ENCODE results near the gene ROR1. TPM values are rescaled to one million over a fixed set of nuclear protein-coding genes. Genes with fewer than 3 reads are reported as not detected.

Gene ROR1
- total and polyA plus RNA-seq, 2 of the 4 experiments (the other 2 are of a cell fraction), result 4.4 to 10.0 TPM

- H3K4ac ChIP-seq (ENCODE audit: low read depth, low read length), result no peak overlapping the region
- H3K4me1 ChIP-seq (ENCODE audit: control insufficient read depth, insufficient read depth, low read length), result peaks cover 5% of the 10 kb centered on the region
- no peak for ATAC-seq (ENCODE audit: low read depth)
- no peak overlapping the region for H2BK15ac ChIP-seq (ENCODE audit: low read depth, low read length)
- H2AK9ac ChIP-seq (replicated peaks; ENCODE audit: low read depth, low read length, poor library complexity), result no peak overlapping the region
- H2AFZ ChIP-seq (replicated peaks; ENCODE audit: low read length, poor library complexity), result no peak overlapping the region
- no peak overlapping the region for H3K56ac ChIP-seq (ENCODE audit: extremely low read depth, insufficient read depth, low read length)
- POLR2A ChIA-PET (ENCODE audit: unreplicated experiment), result no interaction called here
- CTCF ChIA-PET, result interaction anchor here (1.3 kb wide), 1 partner anchor 8 kb away, joined by 4 read pairs; no protein-coding TSS in a partner anchor
- H2BK120ac ChIP-seq (ENCODE audit: low read depth, low read length), result no peak overlapping the region
- DNase-seq, result no peak
- intact Hi-C loops (cut with micrococcal nuclease), result no loop called here
- no CpG with 5 or more reads among the region's 1 CpG for WGBS, 2 experiments (ENCODE audit: extremely low coverage in 2 of 2, insufficient read length in 1 of 2)
- no peak overlapping the region for H4K91ac ChIP-seq (ENCODE audit: insufficient read depth, low read depth, low read length)
- H3K18ac ChIP-seq (ENCODE audit: low read depth, low read length), result no peak overlapping the region
- BruUV-seq (replicated peaks), result no TSS peak
- no peak overlapping the region for H2BK20ac ChIP-seq (ENCODE audit: low read depth, low read length)
- H3K36me3 ChIP-seq (ENCODE audit: control insufficient read depth, insufficient read depth, low read length), result no peaks in the 10 kb centered on the region
- no peak overlapping the region for H3K4me3 ChIP-seq (ENCODE audit: insufficient read depth, low read depth, low read length)
- no peaks in the 10 kb centered on the region for H3K9me3 ChIP-seq (ENCODE audit: control insufficient read depth, insufficient read depth, low read length)
- no peak for TF ChIP-seq RAD21 (IDR thresholded peaks at IDR 0.05; ENCODE audit: low read length)
- TF ChIP-seq CHD1 (IDR thresholded peaks at IDR 0.05; ENCODE audit: low read depth, low read length), result no peak
- TF ChIP-seq CTCF (conservative IDR thresholded peaks at IDR 0.05; ENCODE audit: low read depth, low read length), result no peak
- no peak for TF ChIP-seq RFX5 (IDR thresholded peaks at IDR 0.05; ENCODE audit: low read depth, low read length)
- no peak for TF ChIP-seq POLR2A (IDR thresholded peaks at IDR 0.05; ENCODE audit: low read depth, low read length)
- TF ChIP-seq MAZ (IDR thresholded peaks at IDR 0.05; ENCODE audit: borderline replicate concordance, low read depth, low read length), result no peak
- no peak for TF ChIP-seq NFE2L2 (IDR thresholded peaks at IDR 0.05; ENCODE audit: low read depth, low read length)
- TF ChIP-seq SMC3 (IDR thresholded peaks at IDR 0.05; ENCODE audit: low read depth, low read length), result no peak
- no peak for TF ChIP-seq MAFK (IDR thresholded peaks at IDR 0.05; ENCODE audit: low read depth, low read length)
- no peak for TF ChIP-seq FOS (IDR thresholded peaks at IDR 0.05; ENCODE audit: low read depth, low read length)
- TF ChIP-seq BHLHE40 (IDR thresholded peaks at IDR 0.05; ENCODE audit: low read depth, low read length), result no peak
- no peak for TF ChIP-seq CEBPB (IDR thresholded peaks at IDR 0.05; ENCODE audit: low read depth, low read length)
- TF ChIP-seq ELK1 (IDR thresholded peaks at IDR 0.05; ENCODE audit: borderline replicate concordance, low read depth, low read length), result no peak
- TF ChIP-seq MXI1 (IDR thresholded peaks at IDR 0.05; ENCODE audit: borderline replicate concordance, low read depth, low read length), result no peak
- H3K9ac ChIP-seq (ENCODE audit: low read depth, low read length), result no peak overlapping the region
- in situ Hi-C loops (cut with MboI; ENCODE audit: low sequenced_read_pairs), result no loop called here
- no peaks in the 10 kb centered on the region for H3K27me3 ChIP-seq (ENCODE audit: control insufficient read depth, insufficient read depth, low read length)
- H3K9me1 ChIP-seq (ENCODE audit: insufficient read depth, low read length), result no peaks in the 10 kb centered on the region
- H4K8ac ChIP-seq (ENCODE audit: low read depth in 2 of 2, low read length in 2 of 2), result no peak overlapping the region
- no peaks in the 10 kb centered on the region for H3K79me1 ChIP-seq (ENCODE audit: low read depth in 1 of 2, low read length in 2 of 2)
- no peak overlapping the region for H3K23ac ChIP-seq (ENCODE audit: low read depth, low read length)
- no peak overlapping the region for H2AK5ac ChIP-seq (ENCODE audit: low read depth, low read length)
- no peak overlapping the region for H2BK5ac ChIP-seq (ENCODE audit: low read depth, low read length, poor library complexity, severe bottlenecking)
- no peak overlapping the region for H3K27ac ChIP-seq (ENCODE audit: insufficient read depth, low read length)
- dilution Hi-C loops (cut with HindIII; ENCODE audit: low sequenced_read_pairs, unreplicated experiment), result no loop called here
- no peaks in the 10 kb centered on the region for H4K20me1 ChIP-seq (ENCODE audit: insufficient read depth, low read length)
- no peak overlapping the region for H3K14ac ChIP-seq (replicated peaks; ENCODE audit: low read depth, low read length)
- no peak overlapping the region for H3K4me2 ChIP-seq (ENCODE audit: low read depth, low read length)
- no peak overlapping the region for H4K5ac ChIP-seq (ENCODE audit: low read depth, low read length)
Measured at GRCh38 chr1:63981408-63981773, 207.6 kb downstream of the ROR1 start.
